Activated CD4-positive, alpha-beta T cell treated with anti-CD3 and anti-CD28 coated beads, Interleukin-2, amount 50 U/mL, for 16 hours (primary cell): ENCODE data around the gene ARHGAP45.
A peak's percentile ranks its signal among the peaks of the same experiment; 100 is the strongest.
"Not testable (repeated sequence)": the region's sequence is repeated elsewhere in the genome, so short reads cannot be mapped to it uniquely, and the experiment has no call there.

Source experiments
- DNase-seq: peaks from one replicate; pipeline ENCODE4 v3.0.0-alpha.2; 2020

ARHGAP45 gene

GRCh38 chr19:1066748-1067340 is at the start of gene ARHGAP45:
ARHGAP45 (plus strand) TSS chr19:1067167; CDS start chr19:1067406, 239 bp downstream.
- peak; percentile 87 for DNase-seq

GRCh38 chr19:1017906-1018305 is 49.1 kb upstream of the ARHGAP45 start:
- no peak for DNase-seq

GRCh38 chr19:1018393-1018792 is 48.6 kb upstream of the ARHGAP45 start:
- no peak for DNase-seq

- DNase-seq = no peak
Measured at GRCh38 chr19:1018932-1019615, 47.9 kb upstream of the ARHGAP45 start.

GRCh38 chr19:1019616-1019961 is 47.4 kb upstream of the ARHGAP45 start:
- DNase-seq = no peak

- DNase-seq = peak; percentile 38
Measured at GRCh38 chr19:1019980-1020867, 46.7 kb upstream of the ARHGAP45 start.

GRCh38 chr19:1020868-1021425 is 46.0 kb upstream of the ARHGAP45 start, which contains the start of gene TMEM259:
TMEM259 (minus strand) TSS chr19:1021123; CDS start chr19:1020996, 127 bp downstream.
- DNase-seq = peak; percentile 98

GRCh38 chr19:1023883-1024188 is 43.1 kb upstream of the ARHGAP45 start:
- not testable (repeated sequence) for DNase-seq

GRCh38 chr19:1025080-1025479 is 41.9 kb upstream of the ARHGAP45 start:
- DNase-seq = peak; percentile 38

GRCh38 chr19:1025960-1026782 is 40.8 kb upstream of the ARHGAP45 start, which contains the start of gene CNN2:
CNN2 (plus strand) TSS chr19:1026608; CDS start chr19:1026662, 54 bp downstream.
- DNase-seq = peak; percentile 65

- peak; percentile 24 for DNase-seq
Measured at GRCh38 chr19:1026783-1027649, 40.0 kb upstream of the ARHGAP45 start.

- no peak for DNase-seq
Measured at GRCh38 chr19:1027650-1028061, 39.3 kb upstream of the ARHGAP45 start.

GRCh38 chr19:1028062-1028926 is 38.7 kb upstream of the ARHGAP45 start:
- DNase-seq = peak; percentile 57

GRCh38 chr19:1032264-1032867 is 34.6 kb upstream of the ARHGAP45 start:
- no peak for DNase-seq

- no peak for DNase-seq
Measured at GRCh38 chr19:1035998-1036621, 30.9 kb upstream of the ARHGAP45 start.

- no peak for DNase-seq
Measured at GRCh38 chr19:1037621-1038064, 29.3 kb upstream of the ARHGAP45 start.

- DNase-seq = no peak
Measured at GRCh38 chr19:1038978-1039645, 27.9 kb upstream of the ARHGAP45 start.

GRCh38 chr19:1039646-1040475 is 27.1 kb upstream of the ARHGAP45 start, which contains the start of gene ABCA7:
ABCA7 (plus strand) TSS chr19:1040107; CDS start chr19:1041362, 1,255 bp downstream.
- peak; percentile 99 for DNase-seq
